ENCODE data around the gene SNCAIP.

DNA sequence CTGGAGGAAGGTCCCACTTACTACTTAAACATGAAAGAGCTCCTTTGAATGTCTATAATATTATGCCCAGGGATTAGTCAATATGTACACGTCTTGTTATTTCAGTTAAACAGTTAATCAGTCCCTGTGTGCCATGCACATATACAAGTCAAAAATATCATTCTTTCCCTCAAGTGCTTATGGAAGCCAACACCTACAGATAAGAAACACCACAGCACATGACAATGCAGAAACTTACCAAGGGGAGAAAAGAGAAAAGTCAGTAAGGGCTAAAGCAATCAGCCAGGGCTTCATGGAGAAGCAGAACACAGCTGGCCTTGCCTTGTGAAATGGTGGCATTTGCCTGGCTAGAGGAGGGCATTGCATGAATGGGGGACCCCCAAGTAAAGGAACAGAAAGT is 88.3 kb downstream of the SNCAIP start:
- TF ChIP-seq POLR2A (IDR thresholded peaks at IDR 0.05; ENCODE audit: low read depth, low read length): no peak
- TF ChIP-seq POLR2AphosphoS5 (IDR thresholded peaks at IDR 0.05; ENCODE audit: low read depth, low read length): no peak
- TF ChIP-seq TAF1 (IDR thresholded peaks at IDR 0.05; ENCODE audit: borderline replicate concordance, low read depth, low read length): no peak

Measured in GM12892 (cell line).